Measurements from ENCODE around the gene AJAP1.

Gene AJAP1

GRCh38 chr1:4674117-4674516 is 19.7 kb downstream of the AJAP1 start:
- no peak for DNase-seq (ENCODE audit: extremely low spot score)
- TF ChIP-seq FOXM1 (IDR thresholded peaks at IDR 0.05; ENCODE audit: borderline replicate concordance), result no peak
- no peak for TF ChIP-seq CTBP1 (IDR thresholded peaks at IDR 0.05; ENCODE audit: borderline replicate concordance)
- no peak for TF ChIP-seq ELF4 (IDR thresholded peaks at IDR 0.05)
- TF ChIP-seq ZNF384 (IDR thresholded peaks at IDR 0.05), result no peak
- TF ChIP-seq SUZ12 (IDR thresholded peaks at IDR 0.05), result no peak
- TF ChIP-seq BHLHE40 (IDR thresholded peaks at IDR 0.05; ENCODE audit: borderline replicate concordance), result no peak
- TF ChIP-seq FOXK2 (IDR thresholded peaks at IDR 0.05), result no peak
- no peak for TF ChIP-seq PKNOX1 (IDR thresholded peaks at IDR 0.05)
- TF ChIP-seq NFRKB (IDR thresholded peaks at IDR 0.05), result no peak
- no peak for TF ChIP-seq FOXA1 (IDR thresholded peaks at IDR 0.05)
- no peak for TF ChIP-seq LEF1 (IDR thresholded peaks at IDR 0.05; ENCODE audit: borderline replicate concordance)
- no peak for TF ChIP-seq HDGF (IDR thresholded peaks at IDR 0.05; ENCODE audit: borderline replicate concordance)
- no peak for TF ChIP-seq L3MBTL2 (conservative IDR thresholded peaks at IDR 0.05)
- TF ChIP-seq ARNT (IDR thresholded peaks at IDR 0.05), result no peak
- ChIA-PET POLR2A (no interaction called here), CTCF (no interaction called here)

DNA sequence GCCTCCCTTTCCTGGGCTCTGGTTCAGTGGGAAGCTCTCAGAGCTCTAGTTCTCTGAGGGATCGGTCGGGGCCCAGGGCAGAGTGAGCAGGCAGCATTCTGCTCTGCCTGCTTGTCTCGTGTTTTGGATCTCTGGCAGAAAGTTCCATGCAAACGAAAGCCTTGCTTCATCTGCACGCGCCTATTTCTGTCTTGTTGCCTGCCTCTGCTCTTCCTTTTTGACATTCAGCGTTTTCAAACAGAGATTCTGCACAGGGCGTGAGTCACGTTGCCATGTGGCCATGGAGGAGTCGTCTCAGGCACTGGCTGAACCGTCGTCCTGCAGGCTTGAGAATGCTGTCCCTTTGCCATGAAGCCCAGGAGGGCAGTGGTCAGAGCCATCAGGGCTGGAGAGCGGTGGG is 20.3 kb downstream of the AJAP1 start:
- no peak for DNase-seq (ENCODE audit: extremely low spot score)
- TF ChIP-seq ZNF384 (IDR thresholded peaks at IDR 0.05), result no peak
- no peak for TF ChIP-seq FOXK2 (IDR thresholded peaks at IDR 0.05)
- no peak for TF ChIP-seq L3MBTL2 (conservative IDR thresholded peaks at IDR 0.05)
- TF ChIP-seq NFRKB (IDR thresholded peaks at IDR 0.05), result no peak
- ChIA-PET POLR2A (no interaction called here), CTCF (no interaction called here)

- ChIA-PET CTCF (no interaction called here), POLR2A (no interaction called here)
- TF ChIP-seq CTBP1 (IDR thresholded peaks at IDR 0.05; ENCODE audit: borderline replicate concordance), result no peak
- TF ChIP-seq SP1 (IDR thresholded peaks at IDR 0.05), result no peak
- TF ChIP-seq L3MBTL2 (conservative IDR thresholded peaks at IDR 0.05), result no peak
These were observed 21.2 kb downstream of the AJAP1 start for GRCh38 chr1:4675454-4676186.

GRCh38 chr1:4676253-4676652 is 21.8 kb downstream of the AJAP1 start:
- CTCF ChIA-PET, result no interaction called here
- POLR2A ChIA-PET, result no interaction called here
- TF ChIP-seq LEF1 (IDR thresholded peaks at IDR 0.05; ENCODE audit: borderline replicate concordance) (no peak), FOXK2 (IDR thresholded peaks at IDR 0.05) (no peak)
- no peak for DNase-seq (ENCODE audit: extremely low spot score)

More at GRCh38 chr1:4675454-4676186, 21.2 kb downstream of the AJAP1 start:
- DNase-seq (ENCODE audit: extremely low spot score), result no peak

DNA sequence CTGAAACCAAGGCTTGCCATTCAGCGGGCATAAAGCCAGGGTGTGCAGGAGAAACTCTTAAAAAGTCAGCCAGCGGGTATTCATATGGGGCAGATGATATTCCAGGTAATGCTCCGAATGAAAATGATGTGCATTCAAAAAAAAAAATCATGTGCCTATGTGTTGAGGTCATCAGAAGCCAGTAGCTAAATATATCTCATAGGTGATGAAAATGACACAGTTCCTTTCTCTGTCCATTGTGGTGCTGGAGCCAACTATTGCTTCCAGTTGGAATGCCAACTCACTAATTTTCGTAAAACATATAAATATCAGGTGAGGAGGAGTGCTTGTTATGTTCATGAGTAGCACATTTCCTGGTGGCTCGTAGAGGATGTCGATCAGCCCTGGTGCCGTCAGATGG is 23.2 kb downstream of the AJAP1 start:
- CTCF ChIA-PET, result no interaction called here
- POLR2A ChIA-PET, result no interaction called here
- no peak for DNase-seq (ENCODE audit: extremely low spot score)
- no peak for TF ChIP-seq TARDBP (IDR thresholded peaks at IDR 0.05)
- TF ChIP-seq SUZ12 (IDR thresholded peaks at IDR 0.05), result no peak
- no peak for TF ChIP-seq FOXA1 (IDR thresholded peaks at IDR 0.05)
- TF ChIP-seq NFRKB (IDR thresholded peaks at IDR 0.05), result no peak
- no peak for TF ChIP-seq ARNT (IDR thresholded peaks at IDR 0.05)
- TF ChIP-seq LEF1 (IDR thresholded peaks at IDR 0.05; ENCODE audit: borderline replicate concordance), result no peak
- TF ChIP-seq ZNF384 (IDR thresholded peaks at IDR 0.05), result no peak
- no peak for TF ChIP-seq HDGF (IDR thresholded peaks at IDR 0.05; ENCODE audit: borderline replicate concordance)
- no peak for TF ChIP-seq FOXK2 (IDR thresholded peaks at IDR 0.05)
- TF ChIP-seq FOXM1 (IDR thresholded peaks at IDR 0.05; ENCODE audit: borderline replicate concordance), result no peak
- TF ChIP-seq L3MBTL2 (conservative IDR thresholded peaks at IDR 0.05), result no peak
- TF ChIP-seq SP1 (IDR thresholded peaks at IDR 0.05), result no peak

- TF ChIP-seq FOXK2 (IDR thresholded peaks at IDR 0.05), result no peak
- CTCF ChIA-PET, result no interaction called here
- POLR2A ChIA-PET, result no interaction called here
- no peak for DNase-seq (ENCODE audit: extremely low spot score)
These were observed 23.8 kb downstream of the AJAP1 start for GRCh38 chr1:4678066-4678717.

DNA sequence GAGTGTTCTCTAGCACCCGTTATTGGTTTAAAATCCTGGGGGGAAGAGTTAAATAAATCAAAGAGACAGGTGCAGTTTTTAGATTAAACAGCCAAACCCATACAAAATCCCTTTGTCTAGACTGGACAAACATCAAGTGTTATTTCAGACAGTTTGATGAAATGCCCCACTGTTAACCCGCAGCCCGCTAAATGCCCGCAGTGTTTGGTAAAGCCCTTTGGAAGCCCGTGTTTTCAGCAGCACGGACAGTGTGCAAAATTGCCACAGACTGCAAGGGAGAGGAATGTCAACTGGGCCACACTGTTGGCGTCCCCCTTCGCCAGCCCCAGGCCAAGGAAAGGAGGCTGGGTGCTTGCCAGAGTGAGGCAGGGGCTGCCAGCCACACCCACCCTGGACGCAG is 26.6 kb downstream of the AJAP1 start:
- DNase-seq (ENCODE audit: extremely low spot score), result no peak
- POLR2A ChIA-PET, result no interaction called here
- CTCF ChIA-PET, result interaction anchor here (1.1 kb wide), 1 partner anchor 25 kb away, joined by 3 read pairs; no protein-coding TSS in a partner anchor
- TF ChIP-seq TARDBP (IDR thresholded peaks at IDR 0.05), result no peak
- TF ChIP-seq L3MBTL2 (conservative IDR thresholded peaks at IDR 0.05), result no peak
- no peak for TF ChIP-seq FOXK2 (IDR thresholded peaks at IDR 0.05)
- TF ChIP-seq FOXM1 (IDR thresholded peaks at IDR 0.05; ENCODE audit: borderline replicate concordance), result no peak
- TF ChIP-seq BHLHE40 (IDR thresholded peaks at IDR 0.05; ENCODE audit: borderline replicate concordance), result no peak
- TF ChIP-seq FOXA1 (IDR thresholded peaks at IDR 0.05), result no peak
- no peak for TF ChIP-seq SUZ12 (IDR thresholded peaks at IDR 0.05)
- TF ChIP-seq CTBP1 (IDR thresholded peaks at IDR 0.05; ENCODE audit: borderline replicate concordance), result no peak
- TF ChIP-seq ELF4 (IDR thresholded peaks at IDR 0.05), result no peak
- no peak for TF ChIP-seq NFRKB (IDR thresholded peaks at IDR 0.05)
- no peak for TF ChIP-seq LEF1 (IDR thresholded peaks at IDR 0.05; ENCODE audit: borderline replicate concordance)

DNA sequence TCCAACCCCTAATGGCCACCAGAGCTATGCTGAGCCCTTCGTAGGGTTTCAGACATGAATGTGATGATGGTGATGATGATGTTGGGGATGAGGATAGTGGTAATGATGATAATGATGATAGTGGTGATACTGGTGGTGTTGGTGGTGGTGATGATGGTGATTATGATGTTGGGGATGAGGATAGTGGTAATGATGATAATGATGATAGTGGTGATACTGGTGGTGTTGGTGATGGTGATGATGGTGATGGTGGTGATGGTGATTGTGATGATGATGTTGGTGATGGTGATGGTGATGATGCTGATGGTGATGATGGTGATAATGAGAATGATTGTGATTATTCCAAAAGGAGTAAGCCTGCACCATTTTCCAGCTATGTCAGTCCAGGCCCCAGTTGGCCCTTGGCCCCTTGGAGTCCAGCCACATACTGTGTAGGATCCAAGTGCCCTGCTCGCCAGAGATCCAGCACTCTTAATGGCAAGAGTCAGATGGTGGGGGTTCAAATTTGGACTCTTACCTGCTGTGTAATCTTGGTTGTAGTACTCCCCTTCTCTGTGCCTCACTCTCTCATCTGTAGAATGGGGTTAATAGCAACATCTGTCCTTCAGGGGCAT is 28.3 kb downstream of the AJAP1 start:
- TF ChIP-seq PKNOX1 (IDR thresholded peaks at IDR 0.05) (no peak), FOXK2 (IDR thresholded peaks at IDR 0.05) (no peak), NFRKB (IDR thresholded peaks at IDR 0.05) (no peak), CTBP1 (IDR thresholded peaks at IDR 0.05; ENCODE audit: borderline replicate concordance) (no peak), ARNT (IDR thresholded peaks at IDR 0.05) (no peak), HDGF (IDR thresholded peaks at IDR 0.05; ENCODE audit: borderline replicate concordance) (no peak), FOXA1 (IDR thresholded peaks at IDR 0.05) (no peak), ZNF384 (IDR thresholded peaks at IDR 0.05) (no peak)
- no peak for DNase-seq (ENCODE audit: extremely low spot score)
- ChIA-PET POLR2A (no interaction called here), CTCF (no interaction called here)

Data from HEK293T (cell line).